Natural killer cell treated with Interleukin-12 subunit alpha and Interleukin-12 subunit beta and Interleukin-15 and Interleukin-18, amount 100 ng/mL, for 72 hours (primary cell): ENCODE data around the gene ALDH3A1. TPM values are rescaled to one million over a fixed set of nuclear protein-coding genes. Genes with fewer than 3 reads are reported as not detected.

Experiments
- ATAC-seq, 2 donors: fragments of 150-1000 bp; cut with Tn5 transposase in 1 of 2; sonication (Bioruptor Pico), chemical (Tn5 transposase) in 1 of 2; 2 replicates each; pipeline ENCODE4 v1.10.0; 2021
- DNase-seq: peaks from one replicate; pipeline ENCODE4 v3.0.0; 2022; ENCODE audit warnings: low spot score
- H3K27ac Mint-ChIP-seq, 2 donors: 1 replicate in 1 of 2; 2 replicates in 1 of 2; pipeline ENCODE4 v1.8.0; 2022; ENCODE audit warnings: mixed read lengths in 2 of 2, mild to moderate bottlenecking in 1 of 2, moderate library complexity in 1 of 2
- H3K27me3 Mint-ChIP-seq, 2 donors: 1 replicate in 1 of 2; 2 replicates in 1 of 2; pipeline ENCODE4 v1.8.0; 2022; ENCODE audit warnings: mixed read lengths in 2 of 2
- H3K36me3 Mint-ChIP-seq: one replicate; pipeline ENCODE4 v1.8.0; 2022; ENCODE audit warnings: mixed read lengths
- H3K4me1 Mint-ChIP-seq, 2 donors: 1 replicate in 1 of 2; 2 replicates in 1 of 2; pipeline ENCODE4 v1.8.0; 2022; ENCODE audit warnings: low read depth in 2 of 2, mixed read lengths in 2 of 2, mild to moderate bottlenecking in 1 of 2
- H3K4me3 Mint-ChIP-seq: one replicate; pipeline ENCODE4 v1.8.0; 2022; ENCODE audit warnings: mixed read lengths
- H3K9me3 Mint-ChIP-seq: 2 replicates; pipeline ENCODE4 v1.8.0; 2022; ENCODE audit warnings: mixed read lengths
- total RNA-seq, 2 donors: library from RNA; stranded (reverse); gene quantifications; one replicate each; pipeline ENCODE4 v1.2.3, GENCODE V29; 2022

The ALDH3A1 gene
- total RNA-seq, 2 donors from 2014 or later: not detected

DNA sequence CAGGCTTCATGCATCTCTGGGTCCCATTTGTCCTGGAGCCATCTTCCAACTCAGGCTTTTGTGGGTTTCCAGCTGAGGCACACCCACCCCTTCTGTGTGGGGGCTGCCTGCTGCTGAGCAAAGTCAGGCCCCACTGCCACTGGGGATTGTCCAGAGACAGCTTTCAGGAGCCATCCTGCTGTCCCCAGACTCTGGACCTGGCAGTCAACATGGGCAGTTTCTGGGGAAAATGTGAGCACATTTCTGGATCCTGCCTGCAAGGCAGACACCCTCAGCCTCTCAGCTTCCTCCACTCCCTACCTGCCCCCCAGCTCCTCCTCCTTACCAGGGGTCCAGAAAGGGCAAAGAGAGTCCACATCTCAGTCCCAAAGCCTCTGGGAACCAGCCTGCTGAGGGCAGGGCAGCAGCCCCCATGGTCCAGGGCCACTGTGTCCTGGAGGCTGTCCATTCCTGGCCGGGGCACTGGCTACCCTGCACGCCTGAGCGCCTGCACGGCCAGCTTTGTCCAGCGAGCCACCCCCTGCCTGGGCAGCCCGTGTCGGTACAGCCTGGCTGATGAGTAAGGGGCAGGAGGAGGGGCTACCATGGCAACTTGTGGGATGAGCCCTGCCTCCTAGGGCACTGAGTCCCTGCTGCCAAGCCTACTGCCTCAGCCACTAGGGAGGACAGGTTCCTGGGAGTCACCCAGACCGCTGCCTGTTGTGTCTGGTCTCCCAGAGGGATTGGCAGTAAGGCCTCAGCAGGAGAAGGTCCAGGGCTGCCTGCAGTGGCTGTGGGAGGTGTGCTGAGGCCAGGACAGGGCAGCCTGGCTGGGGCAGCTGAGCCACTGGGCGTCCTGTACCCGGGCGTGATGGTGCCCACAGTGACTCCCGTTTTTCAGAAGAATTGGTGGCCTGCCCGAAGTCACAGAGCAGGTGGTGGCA is 31.7 kb downstream of the ALDH3A1 start, which contains the start of gene SLC47A2:
TSS of gene SLC47A2 (minus strand) at position 477 of the 923 bp plus-strand sequence. CDS start at position 448, 29 bp downstream.
- Mint-ChIP-seq H3K9me3 (no peaks in the 10 kb centered on the region), H3K4me3 (no peak within 1 kb of the TSS), H3K27ac (no peak within 1 kb of the TSS), H3K4me1 (no peaks in the 10 kb centered on the region), H3K27me3 (no peaks in the 10 kb centered on the region), H3K36me3 (no peaks in the 10 kb centered on the region)
- DNase-seq (no peak), ATAC-seq (peak in 1 of 2 donors; percentile 16)

- Mint-ChIP-seq H3K36me3 (no peaks in the 10 kb centered on the region), H3K27me3 (no peaks in the 10 kb centered on the region), H3K4me1 (no peaks in the 10 kb centered on the region), H3K4me3 (no peak overlapping the region), H3K27ac (no peak overlapping the region), H3K9me3 (no peaks in the 10 kb centered on the region)
- DNase-seq (no peak), ATAC-seq (peak in 1 of 2 donors; percentile 11)
These were observed 33.3 kb downstream of the ALDH3A1 start for GRCh38 chr17:19714542-19715411.

- H3K27me3 Mint-ChIP-seq: no peaks in the 10 kb centered on the region
- no peaks in the 10 kb centered on the region for H3K4me1 Mint-ChIP-seq
- no peak for DNase-seq
- no peak overlapping the region for H3K4me3 Mint-ChIP-seq
- H3K27ac Mint-ChIP-seq: no peak overlapping the region
- ATAC-seq: peak in 1 of 2 donors; percentile 13
- H3K36me3 Mint-ChIP-seq: no peaks in the 10 kb centered on the region
- H3K9me3 Mint-ChIP-seq: no peaks in the 10 kb centered on the region
These were observed 34.2 kb downstream of the ALDH3A1 start for GRCh38 chr17:19713901-19714361.

DNA sequence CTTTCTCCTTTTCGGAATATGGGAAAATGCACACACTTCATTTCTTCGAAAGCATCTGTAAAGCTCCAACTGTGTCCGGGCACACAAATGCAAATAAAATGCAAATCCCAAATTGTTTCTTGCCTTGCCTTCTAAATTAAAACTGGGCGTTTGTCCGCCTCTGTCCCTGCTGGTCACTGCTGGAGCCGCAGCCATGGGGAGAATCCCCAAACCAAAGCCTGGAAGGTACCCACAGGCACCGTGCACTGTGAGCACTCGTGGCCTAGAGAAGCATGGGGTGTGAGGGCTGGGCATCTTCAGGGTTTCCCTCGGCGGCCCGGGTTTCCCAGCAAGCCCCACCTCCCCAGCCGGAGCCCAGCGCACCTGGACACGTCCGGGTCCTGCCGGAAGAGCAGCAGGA is 34.6 kb downstream of the ALDH3A1 start:
- no peak overlapping the region for H3K27ac Mint-ChIP-seq
- H3K4me1 Mint-ChIP-seq: no peaks in the 10 kb centered on the region
- H3K36me3 Mint-ChIP-seq: no peaks in the 10 kb centered on the region
- no peaks in the 10 kb centered on the region for H3K27me3 Mint-ChIP-seq
- DNase-seq (no peak), ATAC-seq (no peak)
- no peak overlapping the region for H3K4me3 Mint-ChIP-seq
- no peaks in the 10 kb centered on the region for H3K9me3 Mint-ChIP-seq

DNA sequence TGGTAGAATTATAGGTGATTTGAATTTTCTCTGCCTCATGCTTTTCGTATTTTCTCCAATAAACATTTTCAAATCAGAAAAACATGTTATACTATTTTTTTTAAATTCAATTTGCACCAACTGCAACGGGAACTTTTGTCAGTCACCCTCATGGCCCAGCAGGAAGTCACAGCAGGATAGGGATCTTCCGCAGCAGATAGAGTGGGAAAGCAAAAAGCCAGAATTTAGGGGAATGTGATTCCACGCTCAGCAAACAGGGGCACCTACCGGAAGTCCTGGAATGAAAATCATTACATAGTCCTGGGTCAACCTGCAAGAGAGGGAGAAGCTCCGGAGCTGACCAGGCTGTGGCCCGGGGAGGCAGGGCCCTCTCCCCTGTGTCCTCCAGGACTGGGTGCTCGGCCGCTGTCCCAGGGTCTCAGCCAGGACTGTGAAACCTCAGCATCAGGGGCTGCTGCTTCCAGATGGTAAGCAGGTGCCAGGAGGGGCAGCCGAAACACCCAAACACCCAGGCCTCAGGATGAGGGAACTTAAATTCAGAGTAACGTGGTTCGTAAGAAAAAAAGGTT is 35.6 kb downstream of the ALDH3A1 start:
- no peaks in the 10 kb centered on the region for H3K27me3 Mint-ChIP-seq
- DNase-seq (no peak), ATAC-seq (no peak)
- no peaks in the 10 kb centered on the region for H3K9me3 Mint-ChIP-seq
- no peaks in the 10 kb centered on the region for H3K4me1 Mint-ChIP-seq
- H3K27ac Mint-ChIP-seq: no peak overlapping the region
- no peaks in the 10 kb centered on the region for H3K36me3 Mint-ChIP-seq
- H3K4me3 Mint-ChIP-seq: no peak overlapping the region

DNA sequence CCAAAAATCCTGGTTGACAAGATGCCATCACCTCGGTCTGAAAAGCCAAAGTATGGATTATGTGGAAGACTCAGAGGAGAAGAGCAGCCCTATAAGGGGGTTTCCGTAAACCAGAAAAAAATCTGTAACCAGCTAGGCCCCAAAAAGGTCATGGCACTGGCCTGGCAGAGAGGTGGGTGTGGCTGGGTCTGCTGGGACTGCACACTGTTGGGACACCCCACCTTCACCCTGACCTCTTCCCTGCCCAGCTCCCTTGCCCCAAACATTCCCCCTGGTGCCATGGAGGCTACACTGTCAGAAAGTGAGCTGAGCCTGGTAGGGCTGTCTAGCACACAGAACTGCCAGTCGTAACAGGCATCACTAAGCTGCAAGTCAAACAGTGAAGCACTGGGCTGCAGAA is 38.3 kb downstream of the ALDH3A1 start:
- Mint-ChIP-seq H3K4me3 (no peak overlapping the region), H3K27me3 (no peaks in the 10 kb centered on the region), H3K36me3 (no peaks in the 10 kb centered on the region), H3K4me1 (no peaks in the 10 kb centered on the region), H3K9me3 (no peaks in the 10 kb centered on the region), H3K27ac (no peak overlapping the region)
- ATAC-seq (no peak), DNase-seq (no peak)

GRCh38 chr17:19708431-19709175 is 39.5 kb downstream of the ALDH3A1 start:
- Mint-ChIP-seq H3K27ac (no peak overlapping the region), H3K4me3 (no peak overlapping the region), H3K9me3 (no peaks in the 10 kb centered on the region), H3K36me3 (no peaks in the 10 kb centered on the region), H3K27me3 (no peaks in the 10 kb centered on the region), H3K4me1 (no peaks in the 10 kb centered on the region)
- DNase-seq: no peak
- ATAC-seq: no peak

- no peaks in the 10 kb centered on the region for H3K27me3 Mint-ChIP-seq
- no peaks in the 10 kb centered on the region for H3K9me3 Mint-ChIP-seq
- H3K4me3 Mint-ChIP-seq: no peak overlapping the region
- DNase-seq (no peak), ATAC-seq (peak in 1 of 2 donors; percentile 53)
- H3K4me1 Mint-ChIP-seq: no peaks in the 10 kb centered on the region
- H3K27ac Mint-ChIP-seq: no peak overlapping the region
- no peaks in the 10 kb centered on the region for H3K36me3 Mint-ChIP-seq
These were observed 40.3 kb downstream of the ALDH3A1 start for GRCh38 chr17:19707728-19708221.

DNA sequence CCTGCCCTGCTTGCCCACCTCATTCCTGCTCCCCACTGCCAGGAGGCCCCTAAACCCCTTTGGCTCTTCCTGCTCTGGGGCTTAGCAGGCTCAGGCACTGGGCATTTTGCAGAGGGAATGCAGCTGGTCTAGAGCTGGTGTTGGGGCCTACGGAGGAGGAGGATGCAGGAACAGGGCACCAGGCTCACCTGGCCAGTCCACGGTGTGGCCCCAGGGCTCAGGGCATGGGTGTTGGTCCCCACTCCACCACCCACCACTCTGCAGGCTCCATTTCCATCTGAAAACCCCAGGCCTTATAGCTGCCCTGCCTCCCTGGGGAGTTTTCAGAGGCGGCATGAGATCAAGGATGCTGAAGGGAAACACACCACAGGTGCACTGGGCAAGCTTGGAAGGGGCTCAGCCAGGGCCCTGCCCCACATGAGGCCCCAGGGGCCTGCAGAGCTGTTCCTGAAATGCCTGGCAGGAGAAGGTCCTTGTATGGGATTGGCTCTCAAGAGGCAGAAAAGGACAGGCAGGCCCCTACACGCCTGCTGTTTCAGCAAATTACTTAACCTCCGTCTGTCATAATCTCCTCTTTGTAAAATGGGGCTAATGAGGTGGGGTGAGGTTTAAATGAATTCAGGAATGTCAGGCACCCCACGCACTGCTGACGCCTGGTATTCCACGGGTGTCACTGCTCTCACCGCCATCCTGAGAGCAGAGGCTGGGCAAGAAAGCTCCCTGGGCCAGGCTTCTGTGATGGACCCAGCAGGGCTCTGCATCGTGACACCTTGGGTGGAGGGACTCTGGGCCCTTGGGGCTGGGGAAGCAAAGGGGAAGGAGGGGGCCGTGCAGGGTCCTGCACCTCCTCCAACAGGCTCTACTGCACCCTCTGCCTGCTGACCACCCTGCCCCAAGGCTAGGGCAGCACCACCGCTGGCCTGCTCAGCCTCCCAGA is 41.0 kb downstream of the ALDH3A1 start:
- H3K4me3 Mint-ChIP-seq: no peak overlapping the region

GRCh38 chr17:19705771-19706770 is 42.0 kb downstream of the ALDH3A1 start:
- Mint-ChIP-seq H3K4me1 (no peaks in the 10 kb centered on the region), H3K27me3 (no peaks in the 10 kb centered on the region), H3K4me3 (no peak overlapping the region), H3K27ac (no peak overlapping the region), H3K9me3 (no peaks in the 10 kb centered on the region), H3K36me3 (no peaks in the 10 kb centered on the region)
- DNase-seq: no peak
- ATAC-seq: no peak

More for the DNA sequence above, 41.0 kb downstream of the ALDH3A1 start:
- no peaks in the 10 kb centered on the region for H3K36me3 Mint-ChIP-seq
- ATAC-seq: peak in 1 of 2 donors; percentile 4
- no peaks in the 10 kb centered on the region for H3K27me3 Mint-ChIP-seq
- no peaks in the 10 kb centered on the region for H3K9me3 Mint-ChIP-seq
- no peak for DNase-seq
- no peaks in the 10 kb centered on the region for H3K4me1 Mint-ChIP-seq
- no peak overlapping the region for H3K27ac Mint-ChIP-seq

DNA sequence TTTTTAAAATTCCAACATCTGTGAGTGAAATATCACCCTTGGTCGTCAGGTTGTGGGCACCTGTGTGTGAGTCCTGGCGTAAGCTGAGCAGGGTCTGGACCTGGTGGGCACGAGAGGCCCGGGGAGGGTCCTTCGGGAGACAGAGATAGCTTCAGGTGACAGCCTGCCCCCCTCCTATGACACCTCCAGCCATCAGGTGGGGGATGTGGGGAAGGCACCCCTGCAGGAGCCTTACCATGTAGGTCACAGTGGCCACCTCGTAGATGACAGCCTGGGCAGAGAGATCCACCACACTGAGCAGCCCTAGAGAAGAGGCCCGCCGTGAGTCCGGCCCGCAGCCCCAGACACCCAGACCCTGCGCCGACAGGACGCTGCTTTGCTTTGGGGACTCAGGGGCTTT is 42.9 kb downstream of the ALDH3A1 start:
- H3K9me3 Mint-ChIP-seq: no peaks in the 10 kb centered on the region
- no peak overlapping the region for H3K4me3 Mint-ChIP-seq
- H3K4me1 Mint-ChIP-seq: no peaks in the 10 kb centered on the region
- no peak overlapping the region for H3K27ac Mint-ChIP-seq
- no peaks in the 10 kb centered on the region for H3K36me3 Mint-ChIP-seq
- DNase-seq (no peak), ATAC-seq (no peak)
- H3K27me3 Mint-ChIP-seq: no peaks in the 10 kb centered on the region
